Thoracic aorta (tissue), 2 donors: Measurements from ENCODE around the gene CCDC157. TPM values are rescaled to one million over a fixed set of nuclear protein-coding genes. Genes with fewer than 3 reads are reported as not detected.

ENCODE experiments used
- ATAC-seq: fragments of 150-250 bp; one replicate; pipeline ENCODE4 v1.8.0; 2017; ENCODE audit warnings: low read depth; ENCODE audit not compliant: insufficient number of reproducible peaks, low FRiP score
- DNase-seq: peaks from one replicate; pipeline ENCODE4 v3.0.0-alpha.2; 2020; ENCODE audit warnings: low spot score
- H3K27ac ChIP-seq, 2 donors: fragments of 200-600 bp; sonication (generic); 1 replicate in 1 of 2; 2 replicates in 1 of 2; pipeline ENCODE4 v1.5.1; 2016; ENCODE audit warnings: mild to moderate bottlenecking in 2 of 2, moderate library complexity in 2 of 2
- H3K27me3 ChIP-seq: fragments of 200-600 bp; sonication (generic); replicated peaks from 2 replicates; pipeline ENCODE4 v1.6.0; 2016; ENCODE audit warnings: mild to moderate bottlenecking; ENCODE audit not compliant: insufficient read depth
- H3K36me3 ChIP-seq: fragments of 200-600 bp; sonication (generic); one replicate; pipeline ENCODE4 v1.5.1; 2016
- H3K4me1 ChIP-seq, 2 donors: fragments of 200-600 bp; sonication (generic); 1 replicate in 1 of 2; 2 replicates in 1 of 2; pipeline versions ENCODE4 v1.5.1 to v1.6.0; 2016; ENCODE audit warnings: low read depth in 2 of 2, mild to moderate bottlenecking in 1 of 2; ENCODE audit not compliant: control insufficient read depth in 1 of 2
- H3K4me3 ChIP-seq: fragments of 200-600 bp; sonication (generic); 2 replicates; pipeline ENCODE4 v1.5.1; 2016; ENCODE audit warnings: mild to moderate bottlenecking
- H3K9me3 ChIP-seq: fragments of 200-600 bp; sonication (generic); 2 replicates; pipeline ENCODE4 v1.5.1; 2016
- CTCF ChIP-seq: fragments of 200-600 bp; sonication (generic); IDR thresholded peaks from one replicate; pipeline ENCODE4 v1.5.1; 2019; ENCODE audit warnings: antibody characterized with exemption
- total RNA-seq, 2 donors: library from RNA; depleted of rRNA; stranded (reverse); fragments of >200 nt; gene quantifications; one replicate each; pipeline versions ENCODE4 v1.1.0 to v1.2.3, GENCODE V29; 2016

CCDC157 gene
- 1 to 10 TPM in 1 of 2 donors, under 1 TPM in 1; 0.27 to 2.9 TPM for total RNA-seq

DNA sequence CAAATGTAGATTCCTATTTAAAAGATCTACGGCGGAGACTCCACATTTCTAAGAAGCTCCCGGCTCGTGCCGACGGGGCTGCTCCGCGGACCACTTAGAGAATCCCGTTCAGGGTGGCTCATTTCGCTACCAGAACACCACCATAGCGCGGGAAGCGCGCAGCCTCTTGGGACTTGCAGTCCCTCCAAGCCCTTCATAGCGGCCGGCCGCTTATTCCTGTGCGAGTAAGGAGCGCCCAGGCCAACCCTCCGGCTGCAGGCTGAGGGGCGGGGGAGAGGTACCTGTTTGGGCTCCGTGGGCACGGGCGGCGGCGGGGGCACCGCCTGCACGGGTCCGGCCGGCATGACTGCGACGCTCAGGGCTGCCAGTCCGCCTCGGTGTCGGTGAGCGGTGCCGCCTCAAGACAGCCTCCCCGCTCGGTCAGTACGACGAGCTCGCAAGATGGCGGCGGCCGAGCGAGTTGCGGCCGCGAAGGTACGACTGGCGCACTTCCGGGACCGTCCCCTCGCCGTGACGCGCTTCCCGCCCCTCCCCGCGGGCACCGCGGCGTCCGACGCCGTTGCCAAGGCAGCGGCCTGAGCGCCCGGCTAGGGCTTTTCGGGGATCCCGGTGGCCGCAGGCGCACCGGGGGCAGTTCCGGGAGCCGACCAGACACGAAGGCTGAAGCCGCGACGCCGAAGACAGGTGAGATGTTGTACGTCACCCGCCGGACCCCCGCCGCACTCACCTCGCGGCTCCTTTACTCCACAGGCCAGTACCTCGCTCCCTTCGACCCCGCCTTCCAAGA, at the start of gene CCDC157, which contains the start of gene SF3A1:
Gene CCDC157, plus strand, starts transcription at position 559 of the 787 bp plus-strand sequence. CDS start 8,994 bp downstream, outside the sequence.
Gene SF3A1, minus strand, starts transcription at position 446 of the 787 bp plus-strand sequence. Its CDS starts 102 bp downstream, at position 344.
- Histone ChIP-seq H3K27me3 (no peaks in the 10 kb centered on the region), H3K4me3 (peak within 1 kb of the TSS; percentile 85), H3K27ac (peak within 1 kb of the TSS; percentile 95 to 97), H3K9me3 (no peaks in the 10 kb centered on the region), H3K36me3 (peaks cover 12% of the 10 kb centered on the region), H3K4me1 (peaks cover 19 to 36% of the 10 kb centered on the region in 2 donors)
- ATAC-seq (peak; percentile 95), DNase-seq (peak; percentile 61)
- TF ChIP-seq CTCF: no peak

DNA sequence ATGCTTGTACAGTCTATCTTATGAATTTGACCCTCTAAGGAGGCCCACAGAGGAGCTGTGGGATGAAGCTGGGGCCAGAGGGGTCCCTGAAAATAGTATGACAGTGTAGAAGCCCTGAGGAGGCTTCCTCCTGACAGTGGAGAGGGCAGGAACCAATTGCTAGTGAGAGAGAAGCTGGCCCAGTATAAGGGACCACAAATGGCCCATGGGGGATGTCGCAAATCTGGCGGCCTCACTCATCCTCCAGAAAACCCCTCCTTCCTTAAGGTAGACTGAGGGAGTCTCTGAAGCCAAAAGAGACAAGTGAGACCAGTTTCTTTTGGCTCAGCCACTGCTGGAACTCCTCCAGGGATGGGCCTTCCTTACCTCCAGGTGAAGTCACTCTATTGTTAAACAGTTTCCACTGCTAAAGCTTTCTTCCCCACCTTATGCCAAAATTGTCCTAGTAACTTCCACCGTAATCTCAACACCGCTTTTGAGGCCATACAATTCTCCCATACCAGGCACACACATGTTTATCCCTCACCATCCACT, 49.7 kb upstream of the CCDC157 start:
- peak overlapping the region; percentile 81 to 83 for H3K27ac ChIP-seq
- TF ChIP-seq CTCF: no peak
- no peaks in the 10 kb centered on the region for H3K36me3 ChIP-seq
- no peaks in the 10 kb centered on the region for H3K9me3 ChIP-seq
- DNase-seq (no peak), ATAC-seq (no peak)
- H3K27me3 ChIP-seq: no peaks in the 10 kb centered on the region
- no peak overlapping the region for H3K4me3 ChIP-seq
- peaks cover 81 to 100% of the 10 kb centered on the region in 2 donors for H3K4me1 ChIP-seq

DNA sequence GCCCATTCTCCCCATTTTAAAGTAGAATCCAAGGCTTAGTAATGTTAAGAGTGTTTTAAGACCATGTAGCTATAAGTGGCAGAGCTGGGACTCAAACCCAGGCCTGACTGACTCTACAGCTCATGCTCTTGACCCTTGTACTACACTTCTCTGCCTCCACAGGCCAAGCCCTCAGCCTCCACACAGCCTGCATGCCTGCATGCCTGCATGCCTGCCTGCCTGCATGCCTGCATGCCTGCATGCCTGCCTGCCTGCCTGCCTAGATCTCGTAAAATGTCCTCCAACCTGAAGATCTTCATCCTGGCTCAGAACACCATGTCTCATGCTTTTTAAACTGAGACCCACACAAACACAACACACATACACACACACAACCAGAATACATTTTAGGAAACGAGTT, 48.7 kb upstream of the CCDC157 start:
- no peaks in the 10 kb centered on the region for H3K36me3 ChIP-seq
- no peaks in the 10 kb centered on the region for H3K9me3 ChIP-seq
- H3K4me1 ChIP-seq: peaks cover 82 to 100% of the 10 kb centered on the region in 2 donors
- ATAC-seq: no peak
- no peak for TF ChIP-seq CTCF
- H3K4me3 ChIP-seq: no peak overlapping the region
- no peak for DNase-seq
- no peak overlapping the region for H3K27ac ChIP-seq
- H3K27me3 ChIP-seq: no peaks in the 10 kb centered on the region

DNA sequence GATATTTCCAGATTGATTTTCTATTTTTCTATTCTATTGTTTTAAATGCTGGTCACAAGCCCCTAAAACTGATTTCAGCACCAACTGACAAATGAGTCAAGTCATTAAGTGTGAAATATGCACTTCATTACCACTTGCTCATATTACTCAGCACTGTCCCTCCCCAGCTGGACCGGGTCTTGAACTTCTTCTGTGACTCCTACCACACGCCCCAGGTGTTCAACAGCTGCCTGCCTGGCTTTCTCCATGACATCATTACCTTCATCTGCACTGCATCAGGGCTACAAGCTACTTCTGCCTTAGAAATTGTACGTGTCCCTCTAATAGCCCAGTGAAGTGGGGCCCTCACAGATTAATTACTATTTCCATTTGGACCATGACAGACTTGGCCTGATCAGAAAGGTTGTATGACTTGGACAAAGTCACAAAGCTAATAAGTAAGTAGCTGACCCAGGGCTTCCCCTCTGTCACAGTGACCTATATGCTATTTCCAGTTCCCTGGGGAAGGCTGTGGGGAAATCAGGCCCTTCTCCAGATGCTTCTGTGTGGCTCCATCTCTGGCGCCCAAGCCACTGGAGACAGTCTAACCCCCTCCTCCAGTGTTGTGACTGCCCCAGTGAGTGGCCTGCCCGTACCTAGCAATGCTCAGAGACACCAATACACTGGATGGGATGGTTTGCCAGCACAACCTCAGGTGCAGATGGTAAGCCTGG, 48.1 kb upstream of the CCDC157 start:
- Histone ChIP-seq H3K4me3 (no peak overlapping the region), H3K36me3 (no peaks in the 10 kb centered on the region), H3K9me3 (no peaks in the 10 kb centered on the region), H3K27ac (peak overlapping the region; percentile 12 to 88), H3K4me1 (peaks cover 77 to 98% of the 10 kb centered on the region in 2 donors), H3K27me3 (no peaks in the 10 kb centered on the region)
- ATAC-seq: no peak
- no peak for TF ChIP-seq CTCF
- no peak for DNase-seq
